ENCODE results near the gene KCNQ4.

- TF ChIP-seq, protein P1, sequence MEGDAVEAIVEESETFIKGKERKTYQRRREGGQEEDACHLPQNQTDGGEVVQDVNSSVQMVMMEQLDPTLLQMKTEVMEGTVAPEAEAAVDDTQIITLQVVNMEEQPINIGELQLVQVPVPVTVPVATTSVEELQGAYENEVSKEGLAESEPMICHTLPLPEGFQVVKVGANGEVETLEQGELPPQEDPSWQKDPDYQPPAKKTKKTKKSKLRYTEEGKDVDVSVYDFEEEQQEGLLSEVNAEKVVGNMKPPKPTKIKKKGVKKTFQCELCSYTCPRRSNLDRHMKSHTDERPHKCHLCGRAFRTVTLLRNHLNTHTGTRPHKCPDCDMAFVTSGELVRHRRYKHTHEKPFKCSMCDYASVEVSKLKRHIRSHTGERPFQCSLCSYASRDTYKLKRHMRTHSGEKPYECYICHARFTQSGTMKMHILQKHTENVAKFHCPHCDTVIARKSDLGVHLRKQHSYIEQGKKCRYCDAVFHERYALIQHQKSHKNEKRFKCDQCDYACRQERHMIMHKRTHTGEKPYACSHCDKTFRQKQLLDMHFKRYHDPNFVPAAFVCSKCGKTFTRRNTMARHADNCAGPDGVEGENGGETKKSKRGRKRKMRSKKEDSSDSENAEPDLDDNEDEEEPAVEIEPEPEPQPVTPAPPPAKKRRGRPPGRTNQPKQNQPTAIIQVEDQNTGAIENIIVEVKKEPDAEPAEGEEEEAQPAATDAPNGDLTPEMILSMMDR (IDR thresholded peaks at IDR 0.05), result no peak
- TF ChIP-seq POLR2A (IDR thresholded peaks at IDR 0.05), result no peak
Observed at GRCh38 chr1:40734882-40735628, 48.5 kb upstream of the KCNQ4 start.
